Hepatocyte (in vitro differentiated cells): ENCODE results near the gene RBMX. TPM values are rescaled to one million over a fixed set of nuclear protein-coding genes. Genes with fewer than 3 reads are reported as not detected.

Experiments used
- DNase-seq: peaks from one replicate; pipeline ENCODE4 v3.0.0-alpha.2; 2016; ENCODE audit warnings: low spot score
- H2AFZ ChIP-seq: fragments of 200-600 bp; sonication (generic); 2 replicates; pipeline ENCODE4 v1.6.0; 2016; ENCODE audit warnings: antibody characterized with exemption, mild to moderate bottlenecking
- H3K27ac ChIP-seq: fragments of 200-600 bp; sonication (generic); 2 replicates; pipeline ENCODE4 v1.5.1; 2016; ENCODE audit warnings: mild to moderate bottlenecking
- H3K27me3 ChIP-seq: fragments of 200-600 bp; sonication (generic); 2 replicates; pipeline ENCODE4 v1.6.1; 2016
- H3K36me3 ChIP-seq: fragments of 200-600 bp; sonication (generic); replicated peaks from 2 replicates; pipeline ENCODE4 v1.5.1; 2016; ENCODE audit warnings: low read depth; ENCODE audit not compliant: insufficient read depth
- H3K4me1 ChIP-seq: fragments of 200-600 bp; sonication (generic); 2 replicates; pipeline ENCODE4 v1.5.1; 2016; ENCODE audit warnings: mild to moderate bottlenecking, moderate library complexity; ENCODE audit not compliant: insufficient read depth
- H3K4me2 ChIP-seq: fragments of 200-600 bp; sonication (generic); 2 replicates; pipeline ENCODE4 v1.6.0; 2016
- H3K4me3 ChIP-seq: fragments of 200-600 bp; sonication (generic); 2 replicates; pipeline ENCODE4 v1.5.1; 2016; ENCODE audit warnings: mild to moderate bottlenecking
- H3K79me2 ChIP-seq: fragments of 200-600 bp; sonication (generic); 2 replicates; pipeline ENCODE4 v1.6.0; 2017; ENCODE audit warnings: mild to moderate bottlenecking
- H3K9me2 ChIP-seq: fragments of 200-600 bp; sonication (generic); replicated peaks from 2 replicates; pipeline ENCODE4 v1.6.0; 2017; ENCODE audit warnings: mild to moderate bottlenecking; ENCODE audit not compliant: insufficient read depth
- H3K9me3 ChIP-seq: fragments of 200-600 bp; sonication (generic); 2 replicates; pipeline ENCODE4 v1.5.1; 2016; ENCODE audit warnings: low read depth, mild to moderate bottlenecking
- H4K20me1 ChIP-seq: fragments of 200-600 bp; sonication (generic); 2 replicates; pipeline ENCODE4 v1.6.0; 2016; ENCODE audit warnings: mild to moderate bottlenecking; ENCODE audit not compliant: insufficient read depth, poor library complexity, severe bottlenecking
- EZH2 ChIP-seq: fragments of 200-600 bp; sonication (generic); IDR thresholded peaks from 2 replicates; pipeline ENCODE4 v1.6.1; 2016; ENCODE audit warnings: antibody characterized with exemption, mild to moderate bottlenecking, borderline replicate concordance
- EZH2phosphoT487 ChIP-seq: fragments of 200-600 bp; sonication (generic); IDR thresholded peaks from one replicate; pipeline ENCODE4 v1.6.1; 2018; ENCODE audit warnings: antibody characterized with exemption, mild to moderate bottlenecking, low read depth, moderate library complexity; ENCODE audit not compliant: unreplicated experiment, severe bottlenecking
- WGBS: methylation state at CpG from one replicate; pipeline ENCODE4 v1.1.6; 2016; ENCODE audit warnings: low lambda C conversion rate; ENCODE audit errors: missing lambda C conversion rate; 5-methylcytosine and 5-hydroxymethylcytosine counted together
- polyA plus RNA-seq: library from polyadenylated mRNA; unstranded; fragments of >200 nt; fragmentation: Nextera tagmentation; extraction: Ambion mirVana; gene quantifications from 2 replicates; pipeline ENCODE4 v1.2.1, GENCODE V29; 2016
- total RNA-seq: library from RNA; depleted of rRNA; stranded (reverse); fragments of >200 nt; gene quantifications from 2 replicates; pipeline ENCODE4 v1.2.3, GENCODE V29; 2014
- TF ChIP-seq, protein P1 (sequence below): fragments of 200-600 bp; sonication (generic); IDR thresholded peaks from 2 replicates; pipeline ENCODE4 v1.5.1; 2016; ENCODE audit warnings: antibody characterized with exemption, mild to moderate bottlenecking; ENCODE audit not compliant: poor library complexity

RBMX gene
- total and polyA plus RNA-seq, 2 experiments from 2014 or later: 116 to 262 TPM

DNA sequence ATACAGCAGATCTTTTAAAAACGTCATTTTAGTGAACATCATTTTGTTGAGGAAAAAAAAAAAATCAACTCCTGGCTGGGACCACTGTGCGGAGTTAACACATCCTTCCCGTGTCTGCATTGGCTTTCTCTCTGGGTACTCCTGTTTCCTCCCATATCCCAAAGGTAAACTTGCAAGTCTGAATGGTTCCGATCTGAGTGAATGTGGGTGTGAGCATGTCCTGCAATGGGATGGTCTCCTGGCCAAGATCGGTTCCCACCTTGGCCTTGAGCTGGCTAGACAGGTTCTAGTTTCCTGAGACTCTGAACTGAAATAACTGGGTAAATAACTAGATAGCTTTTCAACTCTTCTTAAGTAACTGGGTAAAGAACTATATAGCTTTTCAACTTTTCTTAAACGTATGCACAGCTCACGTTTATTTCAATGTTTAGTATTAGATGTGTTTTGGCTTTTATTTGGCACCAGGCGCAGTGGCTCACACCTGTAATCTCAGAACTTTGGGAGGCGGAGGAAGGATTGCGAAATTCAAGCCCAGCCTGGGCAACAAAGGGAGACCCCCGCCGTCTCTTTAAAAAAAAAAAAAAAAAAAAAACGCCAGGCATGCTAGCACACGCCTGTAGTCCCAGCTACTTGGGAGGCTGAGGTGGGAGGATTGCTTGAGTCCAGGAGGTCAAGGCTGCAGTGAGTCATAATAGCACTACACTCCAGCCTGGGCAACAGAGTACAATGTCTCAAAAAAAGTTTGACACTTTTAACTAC is 14.0 kb downstream of the RBMX start:
- Histone ChIP-seq H3K4me2 (no peak overlapping the region), H3K9me3 (no peaks in the 10 kb centered on the region), H3K4me1 (no peaks in the 10 kb centered on the region), H3K27ac (no peak overlapping the region), H2AFZ (no peak overlapping the region), H3K4me3 (no peak overlapping the region), H3K27me3 (no peaks in the 10 kb centered on the region), H3K79me2 (peaks cover 9% of the 10 kb centered on the region), H3K36me3 (no peaks in the 10 kb centered on the region), H4K20me1 (peaks cover 14% of the 10 kb centered on the region), H3K9me2 (no peaks in the 10 kb centered on the region)
- WGBS: 82% methylated on average over 14 of the region's 14 CpGs
- TF ChIP-seq, protein P1, sequence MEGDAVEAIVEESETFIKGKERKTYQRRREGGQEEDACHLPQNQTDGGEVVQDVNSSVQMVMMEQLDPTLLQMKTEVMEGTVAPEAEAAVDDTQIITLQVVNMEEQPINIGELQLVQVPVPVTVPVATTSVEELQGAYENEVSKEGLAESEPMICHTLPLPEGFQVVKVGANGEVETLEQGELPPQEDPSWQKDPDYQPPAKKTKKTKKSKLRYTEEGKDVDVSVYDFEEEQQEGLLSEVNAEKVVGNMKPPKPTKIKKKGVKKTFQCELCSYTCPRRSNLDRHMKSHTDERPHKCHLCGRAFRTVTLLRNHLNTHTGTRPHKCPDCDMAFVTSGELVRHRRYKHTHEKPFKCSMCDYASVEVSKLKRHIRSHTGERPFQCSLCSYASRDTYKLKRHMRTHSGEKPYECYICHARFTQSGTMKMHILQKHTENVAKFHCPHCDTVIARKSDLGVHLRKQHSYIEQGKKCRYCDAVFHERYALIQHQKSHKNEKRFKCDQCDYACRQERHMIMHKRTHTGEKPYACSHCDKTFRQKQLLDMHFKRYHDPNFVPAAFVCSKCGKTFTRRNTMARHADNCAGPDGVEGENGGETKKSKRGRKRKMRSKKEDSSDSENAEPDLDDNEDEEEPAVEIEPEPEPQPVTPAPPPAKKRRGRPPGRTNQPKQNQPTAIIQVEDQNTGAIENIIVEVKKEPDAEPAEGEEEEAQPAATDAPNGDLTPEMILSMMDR: no peak
- TF ChIP-seq EZH2phosphoT487 (no peak), EZH2 (no peak)
- DNase-seq: no peak

DNA sequence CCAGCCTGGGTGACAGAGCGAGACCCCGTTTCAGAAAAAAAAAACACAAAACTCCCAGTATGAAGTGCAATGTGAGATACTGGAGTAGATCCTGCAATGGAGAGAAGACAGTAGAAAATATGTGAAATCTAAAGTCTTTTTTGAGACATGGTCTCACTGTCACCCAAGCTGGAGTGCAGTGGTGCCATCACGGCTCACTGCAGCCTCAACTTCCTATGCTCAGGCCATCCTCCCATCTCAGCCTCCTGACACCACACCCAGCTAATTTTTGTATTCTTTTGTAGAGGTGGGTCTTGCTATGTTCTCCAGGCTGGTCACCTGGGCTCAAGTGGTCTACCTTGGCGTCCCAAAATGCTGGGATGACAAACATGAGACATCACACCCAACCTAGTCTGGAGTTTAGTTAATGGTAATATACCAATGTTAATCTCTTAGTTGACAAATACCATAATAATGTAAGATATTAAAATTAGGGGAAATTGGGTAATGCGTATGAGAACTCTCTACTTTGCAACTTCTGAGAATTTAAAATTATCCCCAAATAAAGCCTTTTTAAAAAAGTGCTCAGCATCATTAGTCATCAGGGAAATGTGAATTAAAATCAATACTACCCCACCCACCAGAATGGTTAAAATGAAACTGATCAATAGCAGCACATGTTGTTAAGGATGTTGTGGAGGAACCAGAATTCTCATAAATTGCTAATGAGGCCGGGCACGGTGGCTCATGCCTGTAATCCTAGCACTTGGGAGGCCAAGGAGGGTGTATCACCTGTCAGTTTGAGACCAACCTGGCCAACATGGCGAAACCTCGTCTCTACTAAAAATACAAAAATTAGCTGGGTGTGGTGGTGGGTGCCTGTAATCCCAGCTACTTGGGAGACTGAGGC is 15.0 kb downstream of the RBMX start:
- Histone ChIP-seq H3K4me1 (no peaks in the 10 kb centered on the region), H3K79me2 (peaks cover 9% of the 10 kb centered on the region), H3K9me3 (no peaks in the 10 kb centered on the region), H2AFZ (no peak overlapping the region), H3K36me3 (no peaks in the 10 kb centered on the region), H3K4me3 (no peak overlapping the region), H3K27ac (no peak overlapping the region), H3K9me2 (no peaks in the 10 kb centered on the region), H3K4me2 (no peak overlapping the region), H4K20me1 (peaks cover 5% of the 10 kb centered on the region), H3K27me3 (no peaks in the 10 kb centered on the region)
- no peak for DNase-seq
- WGBS: 90% methylated on average over 9 of the region's 9 CpGs
- TF ChIP-seq EZH2phosphoT487 (no peak), EZH2 (no peak)
- TF ChIP-seq, protein P1: no peak

DNA sequence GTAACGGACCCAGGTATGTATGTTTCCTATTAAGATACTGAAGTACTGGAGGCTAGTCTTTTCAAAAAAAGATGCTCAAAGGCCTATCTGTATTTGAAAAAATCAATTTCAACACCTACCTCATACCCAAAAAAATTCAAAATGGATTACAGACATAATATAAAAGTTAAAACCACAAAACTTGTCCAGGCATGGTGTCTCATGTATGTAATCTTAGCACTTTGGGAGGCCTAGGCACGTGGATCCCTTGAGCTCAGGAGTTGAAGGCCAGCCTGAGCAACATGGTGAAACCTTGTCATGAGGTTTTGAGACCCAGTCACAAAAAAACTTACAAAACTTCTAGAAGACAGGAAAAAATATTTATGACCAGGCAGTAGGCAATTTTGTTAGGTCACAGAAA is 16.7 kb downstream of the RBMX start:
- no peaks in the 10 kb centered on the region for H3K36me3 ChIP-seq
- H3K4me3 ChIP-seq: no peak overlapping the region
- 72% methylated on average over 2 of the region's 2 CpGs for WGBS
- no peak overlapping the region for H2AFZ ChIP-seq
- DNase-seq: no peak
- TF ChIP-seq, protein P1: no peak
- no peak for TF ChIP-seq EZH2phosphoT487
- TF ChIP-seq EZH2: no peak
- no peak overlapping the region for H3K4me2 ChIP-seq
- no peaks in the 10 kb centered on the region for H3K9me2 ChIP-seq
- no peaks in the 10 kb centered on the region for H3K9me3 ChIP-seq
- peaks cover 5% of the 10 kb centered on the region for H3K79me2 ChIP-seq
- peaks cover 3% of the 10 kb centered on the region for H4K20me1 ChIP-seq
- H3K4me1 ChIP-seq: no peaks in the 10 kb centered on the region
- H3K27ac ChIP-seq: no peak overlapping the region
- no peaks in the 10 kb centered on the region for H3K27me3 ChIP-seq
